IMR-90 (cell line): Measurements from ENCODE around the gene CFAP97. TPM values are rescaled to one million over a fixed set of nuclear protein-coding genes. Genes with fewer than 3 reads are reported as not detected.
A peak's percentile ranks its signal among the peaks of the same experiment; 100 is the strongest.

Experiments used
- ATAC-seq: fragments of 200-7000 bp; cut with Tn5 transposase; 2 replicates; pipeline ENCODE4 v1.9.1; 2020; ENCODE audit warnings: low read depth, mild to moderate bottlenecking, moderate library complexity
- BruUV-seq: library from RNA; stranded (reverse); fragments of 400-500 nt; replicated peaks from 2 replicates; lab custom pipeline; 2021; lab: Mats Ljungman, UMichigan
- CTCF ChIA-PET: fragments of 300-600 bp; formaldehyde crosslinking; extraction: SDS; loops from one replicate; lab custom pipeline; 2021; ENCODE audit warnings: antibody characterized with exemption; lab: Yijun Ruan, JAX
- POLR2A ChIA-PET: fragments of 300-600 bp; sonication (Branson Sonifier 250); formaldehyde crosslinking; loops from one replicate; lab custom pipeline; 2022; ENCODE audit warnings: antibody characterized with exemption; ENCODE audit not compliant: unreplicated experiment; lab: Charles Lee
- DNase-seq: peaks from one replicate; pipeline ENCODE4 v3.0.0; 2013
- H2AFZ ChIP-seq: replicated peaks from 2 replicates; pipeline ENCODE3; 2013; ENCODE audit warnings: low read length, mild to moderate bottlenecking; ENCODE audit not compliant: poor library complexity
- H2AK5ac ChIP-seq: 2 replicates; pipeline ENCODE4 v1.6.1; 2013; ENCODE audit warnings: low read depth, low read length, inconsistent platforms
- H2AK9ac ChIP-seq: replicated peaks from 2 replicates; pipeline ENCODE3; 2013; ENCODE audit warnings: mild to moderate bottlenecking, low read depth, low read length, moderate library complexity; ENCODE audit not compliant: poor library complexity
- H2BK120ac ChIP-seq: 2 replicates; pipeline ENCODE4 v1.6.1; 2013; ENCODE audit warnings: low read depth, low read length, inconsistent platforms
- H2BK15ac ChIP-seq: 3 replicates; pipeline ENCODE4 v1.6.1; 2013; ENCODE audit warnings: low read depth, low read length, inconsistent platforms
- H2BK20ac ChIP-seq: 2 replicates; pipeline ENCODE4 v1.6.1; 2013; ENCODE audit warnings: low read depth, mild to moderate bottlenecking, inconsistent platforms, low read length, moderate library complexity
- H2BK5ac ChIP-seq: 2 replicates; pipeline ENCODE4 v1.6.1; 2013; ENCODE audit warnings: mild to moderate bottlenecking, low read depth, low read length, inconsistent platforms; ENCODE audit not compliant: poor library complexity, severe bottlenecking
- H3K14ac ChIP-seq: replicated peaks from 2 replicates; pipeline ENCODE4 v1.6.1; 2013; ENCODE audit warnings: low read depth, low read length, inconsistent platforms
- H3K18ac ChIP-seq: 2 replicates; pipeline ENCODE4 v1.6.1; 2013; ENCODE audit warnings: low read depth, low read length, control low read depth
- H3K23ac ChIP-seq: 2 replicates; pipeline ENCODE4 v1.6.1; 2013; ENCODE audit warnings: low read depth, low read length, inconsistent platforms
- H3K27ac ChIP-seq: 2 replicates; pipeline ENCODE4 v1.5.1; 2013; ENCODE audit warnings: mild to moderate bottlenecking, control low read depth, low read length; ENCODE audit not compliant: insufficient read depth
- H3K27me3 ChIP-seq: 2 replicates; pipeline ENCODE4 v1.6.1; 2013; ENCODE audit warnings: low read length; ENCODE audit not compliant: control insufficient read depth, insufficient read depth
- H3K36me3 ChIP-seq: 2 replicates; pipeline ENCODE4 v1.6.1; 2013; ENCODE audit warnings: low read length, mixed read lengths; ENCODE audit not compliant: control insufficient read depth, insufficient read depth
- H3K4ac ChIP-seq: 2 replicates; pipeline ENCODE4 v1.6.1; 2013; ENCODE audit warnings: low read depth, low read length, inconsistent platforms
- H3K4me1 ChIP-seq: 2 replicates; pipeline ENCODE4 v1.6.1; 2013; ENCODE audit warnings: low read length, mixed read lengths; ENCODE audit not compliant: control insufficient read depth, insufficient read depth
- H3K4me2 ChIP-seq: 2 replicates; pipeline ENCODE4 v1.6.1; 2013; ENCODE audit warnings: low read depth, mild to moderate bottlenecking, control low read depth, low read length, moderate library complexity
- H3K4me3 ChIP-seq: 2 replicates; pipeline ENCODE4 v1.5.1; 2013; ENCODE audit warnings: low read depth, mild to moderate bottlenecking, control low read depth, low read length, moderate library complexity; ENCODE audit not compliant: insufficient read depth
- H3K56ac ChIP-seq: 2 replicates; pipeline ENCODE4 v1.6.1; 2013; ENCODE audit warnings: low read length, inconsistent platforms; ENCODE audit not compliant: insufficient read depth; ENCODE audit errors: extremely low read depth
- H3K79me1 ChIP-seq, 2 experiments: 2 replicates each; pipeline ENCODE4 v1.6.1; 2013; ENCODE audit warnings: low read length in 2 of 2, inconsistent platforms in 1 of 2, low read depth in 1 of 2
- H3K9ac ChIP-seq: 2 replicates; pipeline ENCODE4 v1.6.1; 2013; ENCODE audit warnings: low read depth, low read length, control low read depth
- H3K9me1 ChIP-seq: 2 replicates; pipeline ENCODE4 v1.6.1; 2013; ENCODE audit warnings: low read length, inconsistent platforms; ENCODE audit not compliant: insufficient read depth
- H3K9me3 ChIP-seq: 2 replicates; pipeline ENCODE4 v1.6.1; 2013; ENCODE audit warnings: low read length; ENCODE audit not compliant: control insufficient read depth, insufficient read depth
- H4K20me1 ChIP-seq: 2 replicates; pipeline ENCODE4 v1.6.1; 2013; ENCODE audit warnings: low read length, inconsistent platforms; ENCODE audit not compliant: insufficient read depth
- H4K5ac ChIP-seq: 2 replicates; pipeline ENCODE4 v1.6.1; 2013; ENCODE audit warnings: mild to moderate bottlenecking, low read depth, low read length, control low read depth
- H4K8ac ChIP-seq, 2 experiments: 2 replicates each; pipeline ENCODE4 v1.6.1; 2013; ENCODE audit warnings: low read depth in 2 of 2, low read length in 2 of 2, control low read depth in 1 of 2, inconsistent platforms in 1 of 2
- H4K91ac ChIP-seq: 2 replicates; pipeline ENCODE4 v1.6.1; 2013; ENCODE audit warnings: low read depth, low read length, inconsistent platforms; ENCODE audit not compliant: insufficient read depth
- BHLHE40 ChIP-seq: fragments of 150-350 bp; IDR thresholded peaks from 2 replicates; pipeline ENCODE4 v1.6.1; 2016; ENCODE audit warnings: mild to moderate bottlenecking, low read depth, low read length
- CEBPB ChIP-seq: IDR thresholded peaks from 2 replicates; pipeline ENCODE4 v1.6.1; 2012; ENCODE audit warnings: low read depth, low read length, improper control_type of control experiment
- CHD1 ChIP-seq: IDR thresholded peaks from 2 replicates; pipeline ENCODE4 v1.6.1; 2012; ENCODE audit warnings: low read depth, low read length, improper control_type of control experiment
- FOS ChIP-seq: fragments of 150-350 bp; IDR thresholded peaks from 2 replicates; pipeline ENCODE4 v1.6.1; 2016; ENCODE audit warnings: low read depth, low read length
- MAFK ChIP-seq: IDR thresholded peaks from 2 replicates; pipeline ENCODE4 v1.6.1; 2012; ENCODE audit warnings: low read depth, low read length, improper control_type of control experiment
- MAZ ChIP-seq: IDR thresholded peaks from 2 replicates; pipeline ENCODE4 v1.6.1; 2012; ENCODE audit warnings: low read depth, mild to moderate bottlenecking, low read length, improper control_type of control experiment, moderate library complexity, borderline replicate concordance
- MXI1 ChIP-seq: IDR thresholded peaks from 2 replicates; pipeline ENCODE4 v1.6.1; 2012; ENCODE audit warnings: low read depth, mild to moderate bottlenecking, low read length, moderate library complexity, borderline replicate concordance
- NFE2L2 ChIP-seq: fragments of 150-350 bp; IDR thresholded peaks from 2 replicates; pipeline ENCODE4 v1.6.1; 2016; ENCODE audit warnings: low read depth, mild to moderate bottlenecking, low read length
- POLR2A ChIP-seq: IDR thresholded peaks from 2 replicates; pipeline ENCODE4 v1.6.1; 2012; ENCODE audit warnings: mild to moderate bottlenecking, low read depth, low read length
- RAD21 ChIP-seq: IDR thresholded peaks from 2 replicates; pipeline ENCODE4 v1.6.1; 2012; ENCODE audit warnings: low read length, improper control_type of control experiment
- RCOR1 ChIP-seq: IDR thresholded peaks from 2 replicates; pipeline ENCODE4 v1.6.1; 2012; ENCODE audit warnings: mild to moderate bottlenecking, low read length, improper control_type of control experiment; ENCODE audit not compliant: insufficient replicate concordance
- SMC3 ChIP-seq: fragments of 150-350 bp; IDR thresholded peaks from 2 replicates; pipeline ENCODE4 v1.6.1; 2016; ENCODE audit warnings: low read depth, mild to moderate bottlenecking, antibody characterized with exemption, low read length, moderate library complexity
- WGBS, 2 experiments: methylation state at CpG; one replicate each; pipeline versions ENCODE4 v1.1.5 to v1.1.7; 2013; ENCODE audit warnings: missing lambda C conversion rate in 2 of 2; ENCODE audit not compliant: insufficient read length in 1 of 2; ENCODE audit errors: extremely low coverage in 2 of 2; 5-methylcytosine and 5-hydroxymethylcytosine counted together
- dilution Hi-C: fragments of 300-500 bp; cut with HindIII; formaldehyde crosslinking; loops from one replicate; pipeline ENCODE4 v1.14.3; 2018; ENCODE audit warnings: low sequenced_read_pairs; ENCODE audit not compliant: unreplicated experiment
- in situ Hi-C: fragments of 300-500 bp; cut with MboI; formaldehyde crosslinking; loops from 3 replicates; pipeline ENCODE4 v1.14.3; 2019; ENCODE audit warnings: low sequenced_read_pairs, inconsistent platforms, mixed read lengths
- intact Hi-C: fragments of 100-400 bp; cut with micrococcal nuclease; formaldehyde crosslinking; loops from 2 replicates; pipeline ENCODE4 v1.10.0; 2022
- polyA plus RNA-seq, 3 experiments: library from polyadenylated mRNA; depleted of rRNA; stranded (reverse); fragments of >200 nt; gene quantifications; 2 replicates each; pipeline ENCODE4 v1.2.3, GENCODE V29; 2012; ENCODE audit warnings: low replicate concordance in 1 of 3
- total RNA-seq: library from RNA; depleted of rRNA; stranded (reverse); fragments of >200 nt; gene quantifications from 2 replicates; pipeline ENCODE4 v1.2.3, GENCODE V29; 2012
- TF ChIP-seq, protein P1 (sequence below): conservative IDR thresholded peaks from 2 replicates; pipeline ENCODE4 v1.5.1; 2012; ENCODE audit warnings: mild to moderate bottlenecking, low read depth, low read length, improper control_type of control experiment
- TF ChIP-seq, protein P2 (sequence below): fragments of 150-350 bp; IDR thresholded peaks from 2 replicates; pipeline ENCODE4 v1.6.1; 2016; ENCODE audit warnings: low read depth, mild to moderate bottlenecking, low read length, moderate library complexity, borderline replicate concordance
- TF ChIP-seq, protein P3 (sequence below): fragments of 150-350 bp; IDR thresholded peaks from 2 replicates; pipeline ENCODE4 v1.6.1; 2017; ENCODE audit warnings: mild to moderate bottlenecking, antibody characterized with exemption, low read length, low read depth

The CFAP97 gene
- total and polyA plus RNA-seq, 2 of the 4 experiments (the other 2 are of a cell fraction), result 14.5 to 16.0 TPM

DNA sequence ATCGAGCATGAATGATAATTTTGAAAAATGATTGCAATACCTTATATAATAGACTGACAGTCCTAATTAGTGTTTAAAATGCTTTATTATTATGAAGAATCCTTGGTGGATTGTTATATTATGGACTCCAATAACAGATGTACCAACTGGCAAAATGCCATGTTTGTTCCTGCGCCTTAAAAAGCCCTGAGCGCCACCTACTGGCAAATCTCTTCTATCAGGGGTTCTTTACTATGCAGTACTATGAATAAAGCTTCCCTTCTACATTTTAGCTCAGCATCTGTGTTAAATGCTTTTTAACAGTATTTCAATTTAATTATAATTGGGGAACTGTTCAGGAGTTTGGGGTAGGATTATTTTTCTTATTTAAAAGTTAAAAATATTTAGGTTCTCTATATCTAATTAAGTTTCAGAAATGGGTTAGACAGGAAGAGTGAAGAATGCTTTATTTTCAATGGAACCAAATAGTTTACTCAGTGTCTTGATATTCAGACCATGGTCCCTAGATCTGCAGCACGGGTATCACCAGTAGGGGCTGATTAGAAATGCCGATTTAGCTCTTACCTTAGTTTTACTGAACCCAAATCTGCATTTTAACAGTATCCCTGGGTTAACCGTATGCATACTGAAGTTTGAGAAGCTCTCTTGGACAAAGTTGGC lies 20.0 kb downstream of the CFAP97 start:
- Histone ChIP-seq H3K56ac (no peak overlapping the region), H2AK9ac (no peak overlapping the region), H3K14ac (no peak overlapping the region), H3K27ac (no peak overlapping the region), H4K8ac (no peak overlapping the region), H2BK120ac (no peak overlapping the region), H3K4ac (no peak overlapping the region), H3K9ac (no peak overlapping the region), H2BK5ac (no peak overlapping the region), H2AFZ (no peak overlapping the region), H3K27me3 (no peaks in the 10 kb centered on the region), H2BK20ac (no peak overlapping the region), H3K79me1 (peaks cover 17 to 33% of the 10 kb centered on the region in 2 experiments), H3K4me2 (no peak overlapping the region), H4K20me1 (peaks cover 3% of the 10 kb centered on the region; the same call in 1 of the 2 replicates), H3K18ac (no peak overlapping the region), H3K9me1 (no peaks in the 10 kb centered on the region), H3K9me3 (no peaks in the 10 kb centered on the region), H4K5ac (no peak overlapping the region), H3K23ac (no peak overlapping the region), H3K4me3 (no peak overlapping the region), H4K91ac (no peak overlapping the region), H3K4me1 (peaks cover 5% of the 10 kb centered on the region; the same call in 1 of the 2 replicates), H3K36me3 (peaks cover 5% of the 10 kb centered on the region), H2BK15ac (no peak overlapping the region), H2AK5ac (no peak overlapping the region)
- BruUV-seq, result no TSS peak
- DNase-seq (peak; percentile 93), ATAC-seq (peak; percentile 71)
- no CpG with 5 or more reads among the region's 6 CpGs for WGBS, 2 experiments
- ChIA-PET POLR2A (no interaction called here), CTCF (interaction anchor here (0.7 to 2.6 kb wide), 12 partner anchors 9 to 449 kb away, joined by 3 to 10 read pairs (median 4); partner anchors contain the start of genes CENPU and SLC25A4)
- dilution Hi-C loops, result no loop called here
- intact Hi-C loops, result loop anchor here (1.0 to 2.0 kb wide), 2 partner anchors 41 to 143 kb away; partner anchors contain the start of gene SLC25A4
- in situ Hi-C loops, result loop anchor here (25.0 kb wide), 1 partner anchor 854 kb away; no protein-coding TSS in a partner anchor
- TF ChIP-seq RAD21 (peak; percentile 73), MAZ (no peak), SMC3 (peak; percentile 59), CHD1 (no peak), MXI1 (no peak), RCOR1 (no peak), BHLHE40 (no peak), CEBPB (no peak), FOS (no peak), POLR2A (no peak), NFE2L2 (no peak), MAFK (no peak)
- TF ChIP-seq, protein P1, sequence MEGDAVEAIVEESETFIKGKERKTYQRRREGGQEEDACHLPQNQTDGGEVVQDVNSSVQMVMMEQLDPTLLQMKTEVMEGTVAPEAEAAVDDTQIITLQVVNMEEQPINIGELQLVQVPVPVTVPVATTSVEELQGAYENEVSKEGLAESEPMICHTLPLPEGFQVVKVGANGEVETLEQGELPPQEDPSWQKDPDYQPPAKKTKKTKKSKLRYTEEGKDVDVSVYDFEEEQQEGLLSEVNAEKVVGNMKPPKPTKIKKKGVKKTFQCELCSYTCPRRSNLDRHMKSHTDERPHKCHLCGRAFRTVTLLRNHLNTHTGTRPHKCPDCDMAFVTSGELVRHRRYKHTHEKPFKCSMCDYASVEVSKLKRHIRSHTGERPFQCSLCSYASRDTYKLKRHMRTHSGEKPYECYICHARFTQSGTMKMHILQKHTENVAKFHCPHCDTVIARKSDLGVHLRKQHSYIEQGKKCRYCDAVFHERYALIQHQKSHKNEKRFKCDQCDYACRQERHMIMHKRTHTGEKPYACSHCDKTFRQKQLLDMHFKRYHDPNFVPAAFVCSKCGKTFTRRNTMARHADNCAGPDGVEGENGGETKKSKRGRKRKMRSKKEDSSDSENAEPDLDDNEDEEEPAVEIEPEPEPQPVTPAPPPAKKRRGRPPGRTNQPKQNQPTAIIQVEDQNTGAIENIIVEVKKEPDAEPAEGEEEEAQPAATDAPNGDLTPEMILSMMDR, result peak; percentile 84
- TF ChIP-seq, protein P2, sequence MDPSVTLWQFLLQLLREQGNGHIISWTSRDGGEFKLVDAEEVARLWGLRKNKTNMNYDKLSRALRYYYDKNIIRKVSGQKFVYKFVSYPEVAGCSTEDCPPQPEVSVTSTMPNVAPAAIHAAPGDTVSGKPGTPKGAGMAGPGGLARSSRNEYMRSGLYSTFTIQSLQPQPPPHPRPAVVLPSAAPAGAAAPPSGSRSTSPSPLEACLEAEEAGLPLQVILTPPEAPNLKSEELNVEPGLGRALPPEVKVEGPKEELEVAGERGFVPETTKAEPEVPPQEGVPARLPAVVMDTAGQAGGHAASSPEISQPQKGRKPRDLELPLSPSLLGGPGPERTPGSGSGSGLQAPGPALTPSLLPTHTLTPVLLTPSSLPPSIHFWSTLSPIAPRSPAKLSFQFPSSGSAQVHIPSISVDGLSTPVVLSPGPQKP, result no peak
- TF ChIP-seq, protein P3, sequence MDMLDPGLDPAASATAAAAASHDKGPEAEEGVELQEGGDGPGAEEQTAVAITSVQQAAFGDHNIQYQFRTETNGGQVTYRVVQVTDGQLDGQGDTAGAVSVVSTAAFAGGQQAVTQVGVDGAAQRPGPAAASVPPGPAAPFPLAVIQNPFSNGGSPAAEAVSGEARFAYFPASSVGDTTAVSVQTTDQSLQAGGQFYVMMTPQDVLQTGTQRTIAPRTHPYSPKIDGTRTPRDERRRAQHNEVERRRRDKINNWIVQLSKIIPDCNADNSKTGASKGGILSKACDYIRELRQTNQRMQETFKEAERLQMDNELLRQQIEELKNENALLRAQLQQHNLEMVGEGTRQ, result no peak
